ENCODE results near the gene VWA3B.
"Not testable (repeated sequence)": the region's sequence is repeated elsewhere in the genome, so short reads cannot be mapped to it uniquely, and the experiment has no call there.

VWA3B gene

GRCh38 chr2:98300141-98300874 lies 213.3 kb downstream of the VWA3B start:
- no peak for DNase-seq

- DNase-seq: no peak
These were observed 214.5 kb downstream of the VWA3B start for GRCh38 chr2:98301469-98301868.

DNA sequence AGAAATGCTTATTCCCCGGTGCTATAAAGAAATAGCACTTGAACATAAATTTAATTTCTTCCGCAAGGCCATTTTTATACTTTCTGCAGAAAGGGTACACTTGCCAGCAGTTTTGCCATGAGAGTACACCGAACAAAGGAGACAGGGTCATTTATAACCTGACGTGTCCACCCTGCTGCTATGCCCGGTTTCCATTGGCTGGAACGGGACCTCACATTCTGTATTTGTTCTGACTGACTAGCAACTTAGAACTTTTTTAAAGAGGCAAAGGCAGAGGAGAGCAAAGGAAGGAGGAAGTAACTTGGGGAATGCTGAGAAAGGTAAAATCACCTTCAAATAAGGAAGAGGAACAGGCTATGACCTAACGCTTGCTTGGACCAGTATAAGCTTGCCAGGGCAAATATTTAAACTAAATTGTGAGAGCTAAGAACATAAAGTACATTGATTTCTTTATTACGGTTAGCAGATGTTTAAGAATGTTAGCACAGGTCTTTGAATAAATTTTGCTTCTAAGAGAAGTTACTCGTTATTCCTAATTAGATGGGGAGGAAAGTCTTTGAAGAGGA lies 220.2 kb downstream of the VWA3B start:
- not testable (repeated sequence) for DNase-seq

DNA sequence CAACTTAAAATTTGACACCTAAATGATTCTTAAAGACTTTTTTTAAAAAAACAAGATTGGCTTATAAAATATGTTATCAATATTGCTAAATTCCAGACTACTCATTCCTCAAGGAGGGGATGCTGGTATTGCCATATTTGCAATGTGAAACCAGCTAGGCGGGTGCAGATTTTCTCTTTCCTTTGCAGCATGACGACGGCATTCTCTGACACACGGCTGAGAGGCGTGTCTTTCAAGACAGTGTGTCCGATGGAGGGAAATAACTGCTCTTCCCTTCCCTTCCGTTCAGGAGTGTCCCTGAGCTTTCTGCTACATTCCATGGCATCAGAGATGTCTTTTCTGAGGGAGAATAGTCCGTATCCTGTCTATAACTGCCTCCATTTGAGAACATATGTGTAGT lies 221.1 kb downstream of the VWA3B start:
- DNase-seq: no peak

GRCh38 chr2:98308532-98308931 lies 221.6 kb downstream of the VWA3B start:
- no peak for DNase-seq

DNA sequence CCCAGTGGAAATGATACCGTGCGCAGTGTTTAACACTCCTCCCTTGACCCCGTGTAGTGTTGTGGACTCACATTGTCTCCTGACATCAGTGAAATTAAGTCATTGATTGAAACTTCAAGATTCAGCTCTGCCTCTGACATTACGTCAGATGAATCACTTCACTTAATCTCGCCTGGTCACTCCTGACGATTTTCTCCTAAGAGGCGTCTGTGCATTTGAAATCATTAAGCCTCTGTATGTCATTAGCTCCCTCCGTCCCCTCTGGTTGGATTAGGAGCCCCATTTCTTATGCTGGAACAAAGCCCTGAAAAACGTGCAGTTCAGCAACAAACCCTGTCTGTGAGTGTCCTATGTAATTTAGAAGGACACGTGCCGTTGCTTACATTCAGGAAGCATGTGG lies 222.6 kb downstream of the VWA3B start:
- no peak for DNase-seq

DNA sequence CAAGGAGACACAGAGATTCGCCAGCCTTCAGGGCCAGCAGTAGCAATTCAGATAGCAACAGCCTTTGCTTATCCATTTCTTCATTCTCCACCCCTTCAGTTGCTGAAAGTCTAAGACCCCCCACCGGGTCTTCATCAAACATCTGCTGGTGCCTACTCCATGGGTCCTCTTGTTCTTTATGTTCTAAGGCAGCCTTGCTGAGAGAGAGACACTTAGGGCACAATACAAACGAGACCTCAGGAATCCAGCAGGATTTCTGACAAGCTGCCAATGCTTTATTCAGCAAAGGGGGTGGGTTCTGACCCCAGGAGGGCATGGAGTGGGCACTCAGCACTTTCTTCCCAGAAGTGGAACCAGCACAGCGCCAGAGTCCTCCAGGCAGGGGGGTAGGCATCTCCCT lies 223.0 kb downstream of the VWA3B start:
- DNase-seq: no peak

GRCh38 chr2:98311090-98311489 lies 224.1 kb downstream of the VWA3B start:
- DNase-seq: no peak

- no peak for DNase-seq
These were observed 225.0 kb downstream of the VWA3B start for GRCh38 chr2:98311771-98312545.

- no peak for DNase-seq
These were observed 226.7 kb downstream of the VWA3B start for GRCh38 chr2:98313492-98314250.

- DNase-seq: no peak
These were observed 227.3 kb downstream of the VWA3B start for GRCh38 chr2:98314251-98314650.

GRCh38 chr2:98315957-98316356 lies 229.0 kb downstream of the VWA3B start:
- DNase-seq: no peak

GRCh38 chr2:98317214-98317613 lies 230.2 kb downstream of the VWA3B start:
- DNase-seq: no peak

GRCh38 chr2:98320171-98320570 lies 233.2 kb downstream of the VWA3B start:
- DNase-seq: not testable (repeated sequence)

GRCh38 chr2:98324181-98324580 lies 237.2 kb downstream of the VWA3B start:
- DNase-seq: no peak

DNA sequence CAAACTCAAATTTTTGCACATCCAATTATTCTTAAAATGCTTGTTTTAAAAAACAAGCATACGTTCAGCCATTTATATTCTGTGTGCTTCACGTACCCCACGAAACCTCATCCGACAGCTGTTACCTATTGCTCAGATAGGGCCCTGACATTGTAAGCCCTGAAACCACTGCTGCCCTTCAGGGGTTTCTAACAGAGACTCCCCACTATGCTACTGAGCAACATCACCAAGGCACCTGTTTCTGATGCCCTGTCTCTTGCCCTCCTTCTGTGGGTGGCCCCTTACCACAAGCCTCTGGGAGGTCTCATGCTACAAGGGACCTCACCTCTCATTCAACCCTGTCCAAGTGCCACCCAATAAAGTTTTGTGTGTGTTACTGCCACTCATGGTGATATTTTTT lies 240.8 kb downstream of the VWA3B start:
- DNase-seq: no peak

DNA sequence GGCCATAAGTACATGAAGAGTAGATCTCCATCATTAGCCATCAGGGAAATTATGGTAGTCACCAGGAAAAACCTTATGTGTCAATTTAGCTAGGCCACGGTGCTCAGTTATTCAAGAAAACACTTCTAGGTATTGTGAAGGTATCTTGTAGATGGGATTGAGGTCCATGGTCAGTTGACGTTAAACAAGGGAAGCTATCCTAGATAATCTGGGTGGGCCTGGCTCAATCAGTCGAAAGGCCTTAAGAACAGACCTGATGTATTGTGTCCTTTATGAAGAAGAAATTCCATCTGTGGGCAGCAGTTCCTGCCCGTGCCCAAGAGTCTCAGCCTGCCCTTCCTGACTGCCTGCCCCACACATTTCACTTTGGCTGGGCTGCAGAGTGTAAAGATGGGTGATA lies 242.6 kb downstream of the VWA3B start:
- no peak for DNase-seq

GRCh38 chr2:98332989-98333388 lies 246.0 kb downstream of the VWA3B start:
- no peak for DNase-seq

DNA sequence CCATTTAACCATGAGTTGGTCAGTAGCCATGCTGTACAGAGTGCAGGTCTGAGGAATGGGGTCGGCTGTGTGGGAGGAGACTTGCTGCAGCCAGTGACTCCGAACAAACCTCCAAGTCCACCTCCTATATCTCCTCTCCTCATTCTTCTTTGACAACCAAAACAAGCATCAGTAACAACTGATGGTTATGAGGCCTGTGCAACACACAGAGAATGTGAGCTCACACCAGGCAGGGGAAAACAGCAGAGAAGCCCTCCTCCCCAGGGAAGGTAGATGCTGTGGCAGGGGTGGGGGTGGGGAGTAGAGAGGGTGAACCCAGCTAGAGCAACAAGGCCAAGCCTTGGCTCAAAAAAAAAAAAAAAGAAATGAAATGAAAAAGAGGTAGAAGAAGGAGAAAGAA lies 247.0 kb downstream of the VWA3B start:
- DNase-seq: no peak

- DNase-seq: no peak
These were observed 247.6 kb downstream of the VWA3B start for GRCh38 chr2:98334439-98335078.

- no peak for DNase-seq
These were observed 248.3 kb downstream of the VWA3B start for GRCh38 chr2:98335271-98335670.

DNA sequence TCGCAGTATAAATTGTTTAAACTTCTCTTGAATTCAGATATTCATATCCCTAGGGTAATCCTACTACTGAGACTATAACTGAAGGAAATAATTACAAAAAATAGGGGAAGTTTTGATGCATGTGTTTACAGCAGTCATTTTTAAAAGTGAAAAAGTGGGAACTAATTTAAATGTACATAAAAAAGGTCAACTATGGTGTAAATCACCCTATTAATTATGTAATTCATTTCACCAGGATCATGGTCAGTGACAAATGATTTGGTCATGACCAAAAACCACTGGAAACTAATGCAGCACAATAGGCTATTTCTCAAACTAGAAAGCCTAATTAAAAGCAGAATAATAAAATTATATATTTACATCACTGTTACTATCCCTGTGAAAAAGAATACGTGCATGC lies 254.3 kb downstream of the VWA3B start:
- DNase-seq: no peak

- no peak for DNase-seq
These were observed 256.3 kb downstream of the VWA3B start for GRCh38 chr2:98343285-98343684.
